Prostate gland (tissue), 2 donors: ENCODE results near the gene SMIM21.

Source experiments
- CTCF ChIP-seq, 4 experiments: fragments of 200-600 bp in 2 of 4; fragments of 450-650 bp in 2 of 4; sonication (generic) in 2 of 4; IDR thresholded peaks; 1 replicate in 3 of 4; 2 replicates in 1 of 4; pipeline ENCODE4 v1.5.1; 2016 to 2019; ENCODE audit warnings: antibody characterized with exemption in 4 of 4, mild to moderate bottlenecking in 2 of 4, moderate library complexity in 2 of 4
- POLR2A ChIP-seq: fragments of 450-650 bp; IDR thresholded peaks from one replicate; pipeline ENCODE4 v1.6.1; 2016; ENCODE audit warnings: antibody characterized with exemption, mild to moderate bottlenecking
- POLR2AphosphoS5 ChIP-seq: sonication (generic); formaldehyde crosslinking; IDR thresholded peaks from one replicate; pipeline ENCODE4 v1.6.1; 2017; ENCODE audit warnings: antibody characterized with exemption

- no peak for TF ChIP-seq CTCF (IDR thresholded peaks at IDR 0.05)
- TF ChIP-seq POLR2A = no peak
- no peak for TF ChIP-seq POLR2AphosphoS5
These were observed 45.8 kb upstream of the SMIM21 start for GRCh38 chr18:75473316-75473715.
